GM12875 (cell line): ENCODE results near the gene NEK10.

ENCODE experiments used
- H3K4me3 ChIP-seq: one replicate; pipeline ENCODE4 v1.5.1; 2011; ENCODE audit warnings: low read depth, low read length, control low read depth
- CTCF ChIP-seq: IDR thresholded peaks from 2 replicates; pipeline ENCODE4 v1.5.1; 2011; ENCODE audit warnings: low read depth, mild to moderate bottlenecking, control low read depth, inconsistent platforms, low read length, moderate library complexity, borderline replicate concordance; ENCODE audit not compliant: insufficient read depth

Gene NEK10

GRCh38 chr3:27239951-27240350 lies 129.2 kb downstream of the NEK10 start:
- no peak overlapping the region for H3K4me3 ChIP-seq
- TF ChIP-seq CTCF: no peak

DNA sequence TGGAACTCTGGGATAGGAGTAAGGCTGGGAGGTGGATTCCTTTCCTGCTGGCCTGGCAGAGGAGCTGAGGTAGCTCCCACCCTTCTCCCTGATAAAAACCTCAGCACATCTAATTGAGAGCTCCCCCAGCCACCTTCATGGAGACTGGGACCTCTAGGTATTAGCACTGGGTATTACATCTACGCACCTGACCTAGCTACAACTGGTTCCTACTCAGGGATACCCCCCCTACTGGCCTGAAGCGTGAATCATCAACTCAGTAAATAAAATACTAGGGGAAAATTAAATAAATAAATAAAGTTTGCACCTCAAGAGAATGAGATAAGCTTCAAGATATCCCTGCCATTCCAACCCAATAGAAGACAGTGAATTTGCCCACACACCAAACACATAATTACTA lies 140.4 kb downstream of the NEK10 start:
- TF ChIP-seq CTCF: 0 out of 2 replicates have a peak, but pooled peaks have one; percentile 9
- H3K4me3 ChIP-seq: no peak overlapping the region

GRCh38 chr3:27224197-27224596 lies 145.0 kb downstream of the NEK10 start:
- no peak overlapping the region for H3K4me3 ChIP-seq
- TF ChIP-seq CTCF: no peak

- TF ChIP-seq CTCF: no peak
- H3K4me3 ChIP-seq: no peak overlapping the region
Observed at GRCh38 chr3:27221264-27221932, 147.8 kb downstream of the NEK10 start.

DNA sequence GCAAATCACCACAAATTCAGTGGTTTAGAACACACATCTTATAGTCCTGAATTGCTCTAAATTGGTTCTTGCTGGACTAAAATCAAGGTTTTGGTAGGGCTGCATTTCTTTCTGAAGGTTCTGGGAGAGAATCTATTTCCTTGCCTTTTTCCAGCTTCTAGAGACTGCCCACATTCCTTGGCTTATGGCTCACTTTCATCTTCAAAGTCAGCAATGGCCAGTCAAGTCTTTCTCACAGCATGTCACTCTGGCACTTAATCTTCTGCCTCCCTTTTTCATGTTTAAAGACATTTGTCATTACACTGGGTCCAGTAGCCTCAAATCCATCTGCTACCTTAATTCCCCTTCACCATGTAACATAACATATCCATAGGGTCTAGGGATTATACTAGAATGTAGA lies 149.0 kb downstream of the NEK10 start:
- H3K4me3 ChIP-seq: no peak overlapping the region
- TF ChIP-seq CTCF: no peak

GRCh38 chr3:27219127-27219845 lies 149.9 kb downstream of the NEK10 start:
- no peak for TF ChIP-seq CTCF
- no peak overlapping the region for H3K4me3 ChIP-seq

DNA sequence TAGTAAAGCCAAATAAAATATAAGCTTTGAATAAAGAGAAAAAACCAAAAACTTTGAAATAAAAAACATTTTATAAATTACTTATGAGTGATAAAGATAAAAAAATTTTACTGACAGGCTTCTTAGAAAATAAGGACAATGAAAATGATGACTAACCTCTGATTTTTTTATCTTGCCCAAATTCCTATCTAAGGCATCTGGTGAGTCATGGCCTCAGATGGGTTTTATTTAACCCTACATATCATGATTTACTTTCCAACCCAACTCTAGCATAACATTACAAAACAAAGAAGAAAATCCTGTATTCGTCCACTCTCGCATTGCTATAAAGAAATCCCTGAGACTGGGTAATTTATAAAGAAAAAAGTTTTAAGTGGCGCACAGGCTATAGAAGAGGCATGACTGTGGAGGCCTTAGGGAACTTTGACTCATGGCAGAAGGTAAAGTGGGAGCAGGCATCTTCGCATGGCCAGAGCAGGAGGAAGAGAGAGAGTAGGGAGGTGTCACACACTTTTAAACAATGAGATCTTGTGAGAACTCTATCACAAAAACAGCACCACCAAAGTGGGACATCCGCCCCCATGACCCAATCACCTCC lies 152.1 kb downstream of the NEK10 start:
- H3K4me3 ChIP-seq: no peak overlapping the region
- no peak for TF ChIP-seq CTCF
